ENCODE measurements around the gene UBE2C.

UBE2C gene

GRCh38 chr20:45833883-45834796 lies 21.7 kb downstream of the UBE2C start:
- peak; percentile 78 for DNase-seq
- TF ChIP-seq CTCF (IDR thresholded peaks at IDR 0.05): no peak
- no peak overlapping the region for H3K27ac Mint-ChIP-seq
- peaks cover 9% of the 10 kb centered on the region for H3K36me3 Mint-ChIP-seq (ENCODE audit: low read depth)
- H3K4me3 Mint-ChIP-seq: peak overlapping the region; percentile 81
- peaks cover 33% of the 10 kb centered on the region for H3K4me1 Mint-ChIP-seq
- peaks cover 4% of the 10 kb centered on the region for H3K27me3 Mint-ChIP-seq (ENCODE audit: low read depth, poor library complexity)
- H3K9me3 Mint-ChIP-seq: no peaks in the 10 kb centered on the region

GRCh38 chr20:45834797-45835161 lies 22.3 kb downstream of the UBE2C start:
- DNase-seq: no peak
- Mint-ChIP-seq H3K27ac (no peak overlapping the region), H3K4me3 (peak overlapping the region; percentile 81), H3K27me3 (ENCODE audit: low read depth, poor library complexity) (peaks cover 4% of the 10 kb centered on the region), H3K9me3 (no peaks in the 10 kb centered on the region), H3K36me3 (ENCODE audit: low read depth) (peaks cover 9% of the 10 kb centered on the region), H3K4me1 (peaks cover 33% of the 10 kb centered on the region)
- no peak for TF ChIP-seq CTCF (IDR thresholded peaks at IDR 0.05)

GRCh38 chr20:45835329-45835765 lies 22.9 kb downstream of the UBE2C start:
- no peak overlapping the region for H3K27ac Mint-ChIP-seq
- peaks cover 33% of the 10 kb centered on the region for H3K4me1 Mint-ChIP-seq
- peaks cover 2% of the 10 kb centered on the region for H3K27me3 Mint-ChIP-seq (ENCODE audit: low read depth, poor library complexity)
- no peak for TF ChIP-seq CTCF (IDR thresholded peaks at IDR 0.05)
- no peaks in the 10 kb centered on the region for H3K9me3 Mint-ChIP-seq
- peaks cover 9% of the 10 kb centered on the region for H3K36me3 Mint-ChIP-seq (ENCODE audit: low read depth)
- no peak for DNase-seq
- peak overlapping the region; percentile 81 for H3K4me3 Mint-ChIP-seq

- peak overlapping the region; percentile 81 for H3K4me3 Mint-ChIP-seq
- H3K27me3 Mint-ChIP-seq (ENCODE audit: low read depth, poor library complexity): no peaks in the 10 kb centered on the region
- no peaks in the 10 kb centered on the region for H3K9me3 Mint-ChIP-seq
- no peak for TF ChIP-seq CTCF (IDR thresholded peaks at IDR 0.05)
- DNase-seq: no peak
- H3K27ac Mint-ChIP-seq: no peak overlapping the region
- peaks cover 9% of the 10 kb centered on the region for H3K36me3 Mint-ChIP-seq (ENCODE audit: low read depth)
- peaks cover 33% of the 10 kb centered on the region for H3K4me1 Mint-ChIP-seq
Observed at GRCh38 chr20:45835825-45836224, 23.4 kb downstream of the UBE2C start.

- no peak for TF ChIP-seq CTCF (IDR thresholded peaks at IDR 0.05)
- H3K36me3 Mint-ChIP-seq (ENCODE audit: low read depth): peaks cover 9% of the 10 kb centered on the region
- H3K27ac Mint-ChIP-seq: no peak overlapping the region
- DNase-seq: no peak
- no peaks in the 10 kb centered on the region for H3K27me3 Mint-ChIP-seq (ENCODE audit: low read depth, poor library complexity)
- H3K4me1 Mint-ChIP-seq: peaks cover 33% of the 10 kb centered on the region
- no peak overlapping the region for H3K4me3 Mint-ChIP-seq
- H3K9me3 Mint-ChIP-seq: no peaks in the 10 kb centered on the region
Observed at GRCh38 chr20:45836841-45837240, 24.4 kb downstream of the UBE2C start.

All from nephron progenitor cell (in vitro differentiated cells).